IPS-18a (cell line): Measurements from ENCODE around the gene TMEM74B.

ENCODE experiments used
- H3K27ac ChIP-seq: one replicate; pipeline ENCODE4 v1.5.1; 2013; ENCODE audit warnings: low read length
- H3K27me3 ChIP-seq: one replicate; pipeline ENCODE4 v1.6.1; 2013; ENCODE audit warnings: mild to moderate bottlenecking, low read length; ENCODE audit not compliant: control insufficient read depth, insufficient read depth
- H3K36me3 ChIP-seq: one replicate; pipeline ENCODE4 v1.6.1; 2013; ENCODE audit warnings: low read depth, low read length; ENCODE audit not compliant: control insufficient read depth
- H3K4me1 ChIP-seq: one replicate; pipeline ENCODE4 v1.6.1; 2013; ENCODE audit warnings: low read depth, low read length; ENCODE audit not compliant: control insufficient read depth
- H3K4me3 ChIP-seq: one replicate; pipeline ENCODE4 v1.5.1; 2013; ENCODE audit warnings: low read length
- H3K9ac ChIP-seq: one replicate; pipeline ENCODE4 v1.6.1; 2013; ENCODE audit warnings: mild to moderate bottlenecking, low read length, moderate library complexity
- H3K9me3 ChIP-seq: one replicate; pipeline ENCODE4 v1.6.1; 2013; ENCODE audit warnings: low read depth, low read length; ENCODE audit not compliant: control insufficient read depth

The TMEM74B gene

GRCh38 chr20:1173698-1174097, 11.1 kb downstream of the TMEM74B start:
- Histone ChIP-seq H3K36me3 (peaks cover 13% of the 10 kb centered on the region), H3K4me1 (no peaks in the 10 kb centered on the region), H3K27me3 (no peaks in the 10 kb centered on the region), H3K27ac (no peak overlapping the region), H3K9me3 (no peaks in the 10 kb centered on the region), H3K4me3 (no peak overlapping the region), H3K9ac (no peak overlapping the region)

DNA sequence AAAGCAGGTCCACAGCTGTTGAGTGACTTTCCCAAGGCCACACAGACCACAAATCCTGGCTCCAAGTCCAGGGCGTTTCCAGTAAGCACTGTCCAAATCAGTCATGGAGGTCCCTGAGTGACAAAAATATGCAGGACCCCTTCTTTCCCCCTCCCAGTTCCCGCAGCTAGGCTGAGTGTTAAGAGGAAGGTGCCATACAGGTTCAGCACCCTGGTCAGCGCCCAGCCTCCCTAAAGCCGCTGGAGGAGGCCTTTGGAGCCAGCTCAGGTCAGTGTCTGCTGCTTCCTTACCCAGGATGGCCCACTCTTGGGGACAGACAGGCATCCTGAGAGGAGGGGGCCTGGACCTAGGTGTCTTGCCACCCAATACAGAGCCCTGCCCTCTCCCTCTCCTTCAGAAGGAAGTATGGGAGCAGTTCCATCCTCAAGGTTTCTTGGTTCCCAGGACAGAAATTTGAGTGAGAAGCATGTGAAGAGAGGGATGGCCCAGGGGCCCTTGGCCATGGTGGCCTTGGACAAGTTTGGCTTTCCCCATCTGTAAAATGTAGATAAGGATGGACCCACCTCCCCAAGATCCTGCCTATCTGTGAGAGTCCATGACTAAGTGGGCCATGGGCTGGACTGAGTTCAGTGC, 13.2 kb downstream of the TMEM74B start:
- Histone ChIP-seq H3K36me3 (peaks cover 34% of the 10 kb centered on the region), H3K4me1 (no peaks in the 10 kb centered on the region), H3K27me3 (no peaks in the 10 kb centered on the region), H3K9me3 (no peaks in the 10 kb centered on the region), H3K27ac (no peak overlapping the region), H3K9ac (no peak overlapping the region), H3K4me3 (no peak overlapping the region)

GRCh38 chr20:1169224-1169623, 15.6 kb downstream of the TMEM74B start:
- Histone ChIP-seq H3K9me3 (no peaks in the 10 kb centered on the region), H3K27me3 (no peaks in the 10 kb centered on the region), H3K4me3 (no peak overlapping the region), H3K9ac (no peak overlapping the region), H3K4me1 (no peaks in the 10 kb centered on the region), H3K36me3 (peaks cover 53% of the 10 kb centered on the region), H3K27ac (no peak overlapping the region)

GRCh38 chr20:1166948-1167720, 17.6 kb downstream of the TMEM74B start:
- H3K4me3 ChIP-seq: no peak overlapping the region
- H3K27ac ChIP-seq: no peak overlapping the region
- H3K36me3 ChIP-seq: peaks cover 64% of the 10 kb centered on the region
- H3K4me1 ChIP-seq: no peaks in the 10 kb centered on the region
- no peaks in the 10 kb centered on the region for H3K9me3 ChIP-seq
- H3K9ac ChIP-seq: no peak overlapping the region
- H3K27me3 ChIP-seq: no peaks in the 10 kb centered on the region

DNA sequence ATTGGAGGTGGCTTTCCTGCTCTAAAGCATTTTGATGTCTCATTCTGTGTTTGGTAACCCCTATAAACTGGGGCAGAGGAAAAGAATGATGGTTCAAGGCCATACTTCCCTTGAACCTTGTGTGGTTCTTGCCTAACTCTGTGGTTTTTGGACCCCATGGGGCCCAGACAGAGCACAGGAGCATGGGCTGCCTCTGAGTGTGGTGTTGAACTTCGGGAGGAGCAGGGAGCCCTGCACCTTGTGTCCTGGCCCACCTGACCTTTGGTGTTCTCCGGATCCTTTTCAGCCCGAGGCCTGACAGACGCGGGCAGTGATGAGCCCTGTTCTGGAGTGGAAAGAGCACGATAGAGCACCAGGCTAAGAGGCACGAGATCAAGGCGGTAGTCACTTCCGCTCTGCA, 18.8 kb downstream of the TMEM74B start:
- Histone ChIP-seq H3K4me3 (no peak overlapping the region), H3K4me1 (no peaks in the 10 kb centered on the region), H3K36me3 (peaks cover 72% of the 10 kb centered on the region), H3K27ac (no peak overlapping the region), H3K9me3 (no peaks in the 10 kb centered on the region), H3K27me3 (no peaks in the 10 kb centered on the region), H3K9ac (no peak overlapping the region)

DNA sequence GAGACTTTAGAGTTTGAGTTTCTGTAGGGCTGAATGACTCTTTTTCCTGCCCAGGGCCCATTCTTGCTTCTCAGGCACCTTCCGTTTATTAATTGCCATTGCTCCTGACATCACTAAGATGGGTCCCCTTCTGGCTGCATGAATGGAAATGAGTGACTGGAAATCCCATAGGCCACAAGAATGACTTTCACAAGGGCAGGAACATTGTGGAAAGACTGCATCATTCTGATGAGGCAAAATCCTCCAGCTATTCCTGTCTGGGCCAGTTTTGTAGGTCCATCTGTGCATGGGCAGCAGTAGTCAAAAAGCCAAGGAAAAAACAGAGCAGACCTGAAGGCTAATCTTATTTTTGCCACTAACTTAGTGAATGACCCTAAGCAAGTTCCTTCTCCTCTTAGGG, 19.3 kb downstream of the TMEM74B start:
- H3K4me1 ChIP-seq: no peaks in the 10 kb centered on the region
- H3K9me3 ChIP-seq: no peaks in the 10 kb centered on the region
- H3K36me3 ChIP-seq: peaks cover 76% of the 10 kb centered on the region
- H3K27ac ChIP-seq: no peak overlapping the region
- H3K9ac ChIP-seq: no peak overlapping the region
- no peaks in the 10 kb centered on the region for H3K27me3 ChIP-seq
- no peak overlapping the region for H3K4me3 ChIP-seq

DNA sequence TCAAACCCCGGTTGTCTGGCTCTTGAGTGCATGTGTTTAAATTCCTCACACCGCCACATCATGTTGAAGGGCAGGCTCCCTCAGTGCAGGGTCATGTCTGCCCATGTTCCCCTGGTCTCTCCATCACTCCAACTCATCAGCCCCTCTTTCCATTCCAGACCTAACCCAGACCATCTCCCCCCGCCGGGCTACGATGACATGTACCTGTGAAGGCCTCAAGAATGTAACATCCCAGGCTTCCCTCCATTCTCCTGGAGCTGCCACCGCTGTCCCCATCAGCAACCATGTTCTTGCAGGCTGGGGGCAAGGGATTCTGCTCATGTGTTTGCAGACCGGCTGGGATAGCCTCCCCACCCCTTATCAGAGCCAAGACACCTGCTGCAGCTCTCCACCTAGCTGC, 19.9 kb downstream of the TMEM74B start:
- Histone ChIP-seq H3K27ac (no peak overlapping the region), H3K4me3 (no peak overlapping the region), H3K9ac (no peak overlapping the region), H3K4me1 (no peaks in the 10 kb centered on the region), H3K9me3 (no peaks in the 10 kb centered on the region), H3K27me3 (no peaks in the 10 kb centered on the region), H3K36me3 (peaks cover 74% of the 10 kb centered on the region)

- Histone ChIP-seq H3K4me3 (no peak overlapping the region), H3K27ac (no peak overlapping the region), H3K9me3 (no peaks in the 10 kb centered on the region), H3K9ac (no peak overlapping the region), H3K36me3 (peaks cover 68% of the 10 kb centered on the region), H3K27me3 (no peaks in the 10 kb centered on the region), H3K4me1 (no peaks in the 10 kb centered on the region)
These were observed 21.1 kb downstream of the TMEM74B start for GRCh38 chr20:1163653-1164052.

GRCh38 chr20:1163105-1163504, 21.7 kb downstream of the TMEM74B start:
- Histone ChIP-seq H3K27me3 (no peaks in the 10 kb centered on the region), H3K36me3 (peaks cover 63% of the 10 kb centered on the region), H3K9me3 (no peaks in the 10 kb centered on the region), H3K9ac (no peak overlapping the region), H3K4me3 (no peak overlapping the region), H3K27ac (no peak overlapping the region), H3K4me1 (no peaks in the 10 kb centered on the region)

DNA sequence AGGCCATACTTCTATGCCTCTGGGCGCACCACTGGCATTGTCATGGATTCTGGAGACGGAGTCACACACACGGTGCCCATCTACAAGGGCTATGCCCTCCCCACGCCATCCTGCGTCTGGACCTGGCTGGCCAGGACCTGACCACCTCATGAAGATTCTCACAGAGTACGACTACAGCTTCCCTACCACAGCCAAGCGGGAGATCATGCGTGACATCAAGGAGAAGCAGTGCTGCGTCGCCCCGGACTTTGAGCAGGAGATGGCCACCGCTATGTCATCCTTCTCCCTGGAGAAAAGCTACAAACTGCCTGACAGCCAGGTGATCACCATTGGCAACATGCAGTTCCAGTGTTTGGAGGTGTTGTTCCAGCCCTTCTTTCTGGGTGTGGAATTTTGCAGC, 23.8 kb downstream of the TMEM74B start:
- H3K36me3 ChIP-seq: peaks cover 42% of the 10 kb centered on the region
- no peak overlapping the region for H3K4me3 ChIP-seq
- H3K4me1 ChIP-seq: no peaks in the 10 kb centered on the region
- no peaks in the 10 kb centered on the region for H3K9me3 ChIP-seq
- no peak overlapping the region for H3K27ac ChIP-seq
- H3K27me3 ChIP-seq: no peaks in the 10 kb centered on the region
- H3K9ac ChIP-seq: no peak overlapping the region

GRCh38 chr20:1160496-1160895, 24.3 kb downstream of the TMEM74B start:
- H3K27ac ChIP-seq: no peak overlapping the region
- no peaks in the 10 kb centered on the region for H3K4me1 ChIP-seq
- no peaks in the 10 kb centered on the region for H3K9me3 ChIP-seq
- no peak overlapping the region for H3K9ac ChIP-seq
- H3K27me3 ChIP-seq: no peaks in the 10 kb centered on the region
- no peak overlapping the region for H3K4me3 ChIP-seq
- peaks cover 37% of the 10 kb centered on the region for H3K36me3 ChIP-seq

DNA sequence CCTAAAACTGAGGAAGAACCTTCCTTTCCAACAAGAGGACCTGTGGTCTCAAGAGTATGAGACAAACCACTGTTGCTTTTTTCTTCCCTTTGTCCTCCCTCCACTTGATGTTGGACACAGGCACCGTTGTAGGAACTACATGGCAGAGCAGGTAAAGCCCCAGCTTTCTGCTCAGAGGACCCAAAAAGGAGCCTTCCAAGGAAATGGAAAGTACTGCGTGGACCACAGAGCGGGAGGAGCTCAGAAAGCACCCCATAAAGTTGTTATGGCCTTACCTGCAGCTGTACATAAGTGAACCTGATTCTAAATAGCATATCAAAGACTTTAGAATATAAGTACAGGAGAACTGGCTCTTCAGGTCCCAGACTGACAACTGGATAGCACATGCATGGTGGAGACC, 29.4 kb downstream of the TMEM74B start:
- Histone ChIP-seq H3K9me3 (no peaks in the 10 kb centered on the region), H3K4me1 (no peaks in the 10 kb centered on the region), H3K36me3 (no peaks in the 10 kb centered on the region), H3K27me3 (no peaks in the 10 kb centered on the region), H3K4me3 (no peak overlapping the region), H3K27ac (no peak overlapping the region), H3K9ac (no peak overlapping the region)
